DMS79 (cell line): ENCODE measurements around the gene HOXC13.

Experiments used
- DNase-seq: peaks from one replicate; lab custom pipeline; 2025; lab: John Stamatoyannopoulos, UW

The HOXC13 gene, protein sequence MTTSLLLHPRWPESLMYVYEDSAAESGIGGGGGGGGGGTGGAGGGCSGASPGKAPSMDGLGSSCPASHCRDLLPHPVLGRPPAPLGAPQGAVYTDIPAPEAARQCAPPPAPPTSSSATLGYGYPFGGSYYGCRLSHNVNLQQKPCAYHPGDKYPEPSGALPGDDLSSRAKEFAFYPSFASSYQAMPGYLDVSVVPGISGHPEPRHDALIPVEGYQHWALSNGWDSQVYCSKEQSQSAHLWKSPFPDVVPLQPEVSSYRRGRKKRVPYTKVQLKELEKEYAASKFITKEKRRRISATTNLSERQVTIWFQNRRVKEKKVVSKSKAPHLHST

DNA sequence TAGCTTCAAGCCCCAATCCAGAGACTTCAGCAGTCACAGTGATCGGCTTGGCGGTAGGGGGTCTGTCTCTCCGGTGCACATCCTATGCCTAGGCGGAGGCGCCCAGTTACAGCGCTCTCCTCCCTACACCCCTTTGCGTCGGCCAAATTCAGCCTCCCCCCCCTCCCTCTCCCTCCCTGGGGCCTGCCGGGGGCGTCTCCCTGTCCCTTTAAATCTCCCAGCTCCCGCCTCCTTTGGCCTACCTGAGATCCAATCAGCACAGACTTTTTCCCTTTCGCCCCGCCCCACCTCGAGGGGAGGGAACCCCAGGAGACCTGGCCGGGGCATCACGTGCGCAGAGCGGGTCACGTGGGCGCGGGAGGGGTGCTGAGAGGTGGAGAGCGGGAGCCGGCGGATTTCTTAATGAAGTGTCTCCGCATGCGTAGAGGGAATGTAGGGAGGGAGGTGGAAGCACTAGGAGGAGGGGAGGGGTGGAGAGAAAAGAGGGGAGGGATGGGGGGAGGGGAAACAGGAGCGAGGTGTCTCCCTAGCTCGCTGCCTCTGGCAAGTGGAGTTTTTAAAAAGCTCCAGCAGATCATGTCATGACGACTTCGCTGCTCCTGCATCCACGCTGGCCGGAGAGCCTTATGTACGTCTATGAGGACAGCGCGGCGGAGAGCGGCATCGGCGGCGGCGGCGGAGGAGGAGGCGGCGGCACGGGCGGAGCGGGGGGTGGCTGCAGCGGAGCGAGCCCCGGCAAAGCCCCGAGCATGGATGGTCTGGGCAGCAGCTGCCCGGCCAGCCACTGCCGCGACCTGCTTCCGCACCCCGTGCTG, at the start of gene HOXC13:
Gene HOXC13 (plus strand): TSS at position 506 of the 815 bp plus-strand sequence. CDS start 76 bp downstream, at position 582.
- peak; percentile 91 for DNase-seq

DNA sequence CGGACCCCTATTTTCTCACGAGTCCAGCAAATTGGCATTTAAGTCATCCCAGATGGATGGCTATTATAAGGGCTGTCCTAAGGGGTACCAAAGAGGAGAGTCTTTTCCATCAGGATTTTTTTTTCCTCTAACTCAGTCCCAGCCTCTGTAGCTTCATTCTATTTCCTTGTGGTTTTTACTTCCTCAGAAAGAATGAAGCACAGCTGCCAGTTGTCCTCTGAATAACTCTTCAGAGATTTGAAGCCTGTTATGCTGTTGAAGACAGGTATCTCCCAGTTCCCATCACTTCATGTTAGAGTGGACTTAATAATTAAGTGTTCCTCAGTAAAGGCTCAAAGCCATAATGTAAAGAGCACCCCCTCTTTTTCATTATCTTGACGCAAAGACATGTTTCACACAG, 48.5 kb upstream of the HOXC13 start:
- DNase-seq: no peak

DNA sequence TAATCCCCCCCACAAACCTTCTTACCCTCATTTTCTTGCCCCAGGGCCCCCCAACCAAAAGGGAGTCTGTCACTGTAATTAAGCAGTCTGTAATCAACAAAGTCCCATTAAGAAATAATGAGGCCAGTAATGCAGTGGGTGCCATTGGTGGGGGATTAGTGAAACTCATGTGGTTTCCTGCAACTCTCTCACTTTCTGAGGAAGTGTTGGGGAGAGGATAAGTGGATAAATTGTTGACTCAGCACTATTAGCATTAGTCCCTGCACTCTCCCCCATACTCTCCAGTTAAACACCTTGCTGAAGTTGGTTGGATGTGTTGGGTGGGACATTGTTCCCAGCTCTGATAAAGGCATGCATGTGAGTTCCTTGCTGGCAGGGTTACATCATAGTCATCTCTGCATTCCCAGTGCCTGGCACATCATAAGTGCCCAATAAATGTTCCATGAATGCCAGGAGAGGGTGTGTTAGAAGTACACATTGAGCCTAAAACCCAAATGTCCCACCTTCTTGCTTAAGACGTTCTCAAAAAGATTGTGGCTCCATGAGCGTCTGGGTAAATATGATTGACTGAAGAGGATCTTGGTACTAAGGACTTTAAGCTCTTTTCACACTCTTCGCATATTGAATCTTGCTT, 45.8 kb upstream of the HOXC13 start:
- DNase-seq: no peak

DNA sequence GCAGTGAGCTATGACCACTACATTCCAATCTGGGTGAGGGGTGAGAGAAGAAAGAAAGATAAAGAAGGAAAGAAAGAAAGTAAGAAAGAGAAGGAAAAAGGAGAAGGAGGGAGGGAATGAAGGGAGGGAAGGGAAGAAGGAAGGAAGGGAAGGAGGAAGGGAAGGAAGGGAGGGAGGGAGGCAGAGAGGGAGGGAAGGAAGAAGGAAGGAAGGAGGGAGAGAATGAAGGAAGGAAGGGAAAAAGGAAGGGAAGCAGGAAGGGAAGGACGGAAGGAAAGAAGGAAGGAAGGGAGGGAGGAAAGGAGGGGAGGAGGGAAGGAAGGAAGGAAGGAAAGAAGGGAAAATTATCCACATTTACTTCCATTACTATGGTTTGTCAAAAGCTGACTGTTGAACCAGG, 39.4 kb upstream of the HOXC13 start:
- DNase-seq: no peak

DNA sequence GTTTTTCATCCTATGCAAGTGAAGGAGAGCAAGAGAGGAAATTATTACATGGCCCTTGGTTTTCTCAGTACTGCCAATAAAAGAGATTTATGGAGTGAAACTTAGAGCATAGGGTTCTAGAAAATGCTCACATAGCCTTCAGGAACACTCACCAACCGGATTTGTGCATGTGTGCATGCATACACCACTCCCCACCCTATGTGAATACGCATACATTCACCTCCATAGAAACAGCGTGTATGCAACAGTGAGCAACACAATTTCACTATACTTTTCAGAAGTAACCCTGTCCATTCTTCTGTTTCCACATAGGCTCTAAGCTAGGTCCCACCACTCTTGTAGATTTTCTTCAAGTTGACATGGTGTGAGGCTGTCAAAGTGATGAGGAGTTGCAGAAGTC, 31.5 kb upstream of the HOXC13 start:
- no peak for DNase-seq

DNA sequence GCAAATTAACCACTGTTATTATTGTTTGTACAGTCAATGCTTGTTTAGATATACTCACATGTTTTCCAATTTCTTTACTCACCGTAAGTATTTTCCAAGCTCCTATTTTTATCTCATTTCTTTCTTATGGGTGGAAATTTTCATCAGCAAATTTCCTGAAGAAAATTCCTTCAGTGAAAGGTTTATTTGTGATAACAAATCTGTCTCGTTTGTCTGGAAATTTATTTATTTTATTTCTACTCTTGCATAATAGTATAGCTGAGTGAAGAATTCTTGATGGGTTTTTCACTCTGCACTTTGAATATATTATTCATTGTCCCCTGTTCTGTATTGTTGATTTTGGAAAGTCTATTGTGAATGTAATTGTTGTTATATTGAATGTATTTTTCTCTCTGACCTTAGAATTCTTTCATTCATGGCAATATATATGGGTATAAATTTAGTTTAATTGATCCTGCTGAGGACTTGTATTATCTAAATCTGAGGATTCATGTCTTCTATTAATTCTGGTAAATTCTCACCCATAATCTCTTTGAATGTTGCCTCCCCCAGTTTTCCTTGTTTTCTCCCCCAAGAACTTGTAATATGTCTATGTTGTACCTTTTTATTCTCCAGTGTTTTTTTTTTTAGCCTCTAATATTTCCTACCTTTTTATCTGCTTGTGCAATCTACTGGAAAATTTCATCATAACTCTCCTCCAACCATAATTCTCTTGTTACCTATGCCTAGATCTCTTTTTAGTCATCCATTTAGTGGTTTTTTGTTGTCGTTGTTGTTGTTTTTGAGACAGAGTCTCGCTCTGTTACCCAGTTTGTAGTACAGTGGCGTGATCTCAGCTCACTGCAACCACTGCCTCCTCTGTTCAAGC, 21.6 kb upstream of the HOXC13 start:
- DNase-seq: no peak

DNA sequence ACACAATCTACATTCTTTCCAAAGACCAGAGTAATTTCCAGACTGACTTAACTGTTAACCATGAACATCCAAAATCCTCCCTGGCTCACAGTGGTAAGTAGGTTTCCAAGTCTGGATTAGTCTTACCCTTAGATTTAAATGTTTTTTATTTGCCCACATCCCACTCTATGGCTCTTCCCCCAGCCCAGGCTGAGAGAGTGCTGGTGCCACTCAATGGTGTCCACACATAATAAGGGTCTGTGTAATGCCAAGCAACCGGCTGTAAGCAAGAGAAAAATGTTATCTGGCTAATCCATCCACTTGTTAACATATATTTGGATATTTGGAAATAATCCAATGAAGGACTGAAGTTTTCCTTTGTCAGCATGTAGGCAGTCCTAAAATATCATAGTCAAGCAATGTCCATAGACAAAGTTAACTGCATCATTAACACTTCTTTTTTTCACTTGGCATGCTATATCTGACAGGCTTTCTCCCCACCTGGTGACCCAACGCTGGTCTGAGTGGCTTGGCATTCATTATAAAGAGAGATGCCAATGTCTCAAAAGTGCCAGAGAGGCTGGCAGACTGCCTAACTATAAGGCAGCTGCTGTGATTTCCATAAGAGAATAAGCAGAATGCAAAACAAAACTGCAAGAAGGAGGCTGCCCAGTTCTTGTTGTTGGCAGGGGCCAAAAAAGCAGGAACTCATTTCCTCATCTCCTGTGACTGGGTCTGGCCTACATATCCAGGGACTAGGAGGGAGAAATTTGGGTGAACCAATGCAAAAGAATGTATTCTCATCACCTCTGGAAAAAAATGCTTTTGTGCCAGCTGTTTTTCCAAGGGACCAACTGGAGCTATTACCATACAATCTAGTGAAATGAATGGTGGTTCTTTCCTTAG, 13.9 kb upstream of the HOXC13 start:
- no peak for DNase-seq

DNA sequence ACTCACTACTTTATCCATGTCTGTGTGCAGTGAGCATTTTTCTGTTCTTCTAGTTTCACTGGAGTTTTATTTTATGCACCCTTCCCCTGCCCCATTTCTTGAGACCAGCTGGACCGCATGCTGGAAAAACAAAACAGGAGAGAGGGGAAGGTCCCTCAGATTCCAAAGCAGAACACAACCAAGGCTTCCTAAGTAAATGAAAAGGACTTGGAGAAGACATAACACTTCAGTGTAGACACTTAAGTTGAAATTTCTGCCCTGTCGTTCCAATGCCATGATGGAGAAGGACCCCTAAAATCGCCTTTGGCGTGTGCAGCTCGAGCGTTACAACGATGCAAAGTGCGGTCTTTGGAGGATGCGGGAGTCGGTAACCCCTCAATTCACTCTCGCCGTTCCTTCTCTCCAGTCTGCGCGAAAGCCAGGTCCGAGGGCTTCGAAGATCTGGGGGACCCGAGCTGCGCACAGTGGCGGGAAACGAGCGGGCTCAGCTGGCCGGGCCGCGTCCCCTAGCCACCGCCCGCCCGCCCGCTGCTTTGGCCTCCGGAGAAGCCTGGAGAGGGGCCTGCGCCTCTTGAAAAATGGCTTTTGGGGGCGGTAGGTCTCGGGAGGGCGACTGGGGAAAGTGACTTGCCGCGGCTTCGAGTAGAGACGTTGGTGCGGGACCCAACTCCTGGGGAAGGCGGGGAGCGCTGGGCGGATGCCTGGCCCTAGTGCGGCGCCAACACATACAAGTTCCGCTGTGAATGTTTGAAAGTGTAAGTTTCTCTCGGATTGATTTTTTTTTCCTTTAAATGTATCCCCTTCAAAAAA, 11.2 kb upstream of the HOXC13 start:
- DNase-seq: no peak

DNA sequence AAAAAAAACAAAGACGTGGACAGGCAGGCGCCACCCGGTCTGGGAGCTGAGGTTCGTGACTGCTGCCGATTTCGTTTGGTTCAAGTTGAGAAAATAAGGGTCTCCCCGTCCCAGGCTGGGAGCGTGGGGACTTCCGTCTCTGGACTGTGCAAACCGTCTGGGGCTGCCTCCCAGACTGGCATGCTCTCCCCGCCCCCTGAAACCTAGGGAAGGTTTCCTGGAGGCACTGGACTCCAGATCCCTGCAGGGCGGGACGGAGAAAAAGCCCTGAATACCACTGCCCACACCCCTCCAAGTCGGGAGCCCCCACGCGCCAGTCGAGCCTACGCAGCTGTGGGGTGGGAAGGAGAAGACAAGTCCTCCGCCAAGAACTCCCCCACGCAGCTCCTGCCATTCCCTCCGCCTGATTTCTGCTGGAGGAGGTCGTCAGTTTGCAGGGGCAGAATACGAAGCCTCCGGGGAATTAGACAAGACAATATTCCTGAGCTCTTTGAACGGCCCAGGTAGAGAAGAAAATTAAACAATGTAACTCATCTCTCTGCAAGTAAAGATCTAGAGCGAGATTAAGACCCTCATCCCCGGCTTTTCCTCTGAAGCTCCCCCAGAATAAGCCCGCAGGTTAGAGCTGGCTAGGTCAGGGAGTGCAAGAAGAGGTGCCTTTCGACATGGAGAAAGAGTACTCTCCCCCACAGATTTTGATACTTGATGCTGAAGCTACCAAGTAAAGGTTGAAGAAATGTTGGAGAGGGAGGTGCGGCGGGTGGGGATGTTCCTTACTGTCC, 10.4 kb upstream of the HOXC13 start:
- DNase-seq: no peak

DNA sequence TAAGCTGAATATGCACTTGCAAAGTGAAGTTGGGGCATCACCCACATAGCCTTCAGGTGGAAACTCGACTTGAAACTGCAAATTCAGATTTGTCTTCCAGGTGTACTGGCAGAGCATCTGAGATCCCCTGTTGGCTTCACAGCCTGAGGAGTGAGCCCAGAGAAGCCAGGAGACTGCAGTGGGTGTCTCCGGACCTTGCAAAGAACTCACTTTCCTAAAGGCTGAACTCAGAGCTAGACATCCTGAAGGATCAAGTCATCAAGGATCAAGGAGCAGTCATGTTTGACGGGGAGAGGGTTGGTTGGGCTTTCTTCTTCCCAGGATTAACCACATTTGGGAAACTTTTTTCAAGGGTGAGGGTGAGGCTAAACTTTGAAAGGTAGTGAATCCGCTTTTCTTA, 9.1 kb upstream of the HOXC13 start:
- no peak for DNase-seq

DNA sequence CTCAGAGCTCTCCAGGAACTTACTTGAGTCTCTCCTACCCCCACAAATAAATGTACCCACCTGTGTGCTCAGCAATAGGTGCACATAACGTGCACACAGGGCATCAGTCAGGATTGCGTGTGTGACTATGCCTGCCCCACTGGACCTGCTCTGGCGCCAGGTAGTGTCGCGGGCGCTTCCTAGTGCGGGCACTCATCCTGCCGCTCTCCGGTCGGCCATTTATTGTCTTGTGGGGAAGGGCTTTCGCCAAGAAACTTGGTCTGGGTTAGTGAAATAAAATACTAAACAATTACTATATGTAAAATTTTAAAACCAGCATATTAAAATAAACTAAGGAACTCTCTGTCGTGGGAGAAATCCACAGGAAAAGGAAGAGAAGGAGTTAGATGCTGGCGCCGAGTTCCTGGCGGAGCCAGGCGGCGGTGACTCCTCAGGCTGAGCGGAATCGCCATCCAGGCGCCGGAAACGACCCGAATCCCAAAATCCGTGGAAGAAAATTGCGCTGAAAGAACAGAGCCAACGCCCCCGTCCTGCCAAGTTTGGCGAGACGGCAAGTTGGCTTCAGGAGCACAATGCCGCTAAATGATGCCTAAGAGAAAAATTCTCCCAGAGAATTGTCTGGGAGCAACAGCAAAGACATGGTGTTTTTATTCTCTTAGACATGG, 7.9 kb upstream of the HOXC13 start:
- no peak for DNase-seq

DNA sequence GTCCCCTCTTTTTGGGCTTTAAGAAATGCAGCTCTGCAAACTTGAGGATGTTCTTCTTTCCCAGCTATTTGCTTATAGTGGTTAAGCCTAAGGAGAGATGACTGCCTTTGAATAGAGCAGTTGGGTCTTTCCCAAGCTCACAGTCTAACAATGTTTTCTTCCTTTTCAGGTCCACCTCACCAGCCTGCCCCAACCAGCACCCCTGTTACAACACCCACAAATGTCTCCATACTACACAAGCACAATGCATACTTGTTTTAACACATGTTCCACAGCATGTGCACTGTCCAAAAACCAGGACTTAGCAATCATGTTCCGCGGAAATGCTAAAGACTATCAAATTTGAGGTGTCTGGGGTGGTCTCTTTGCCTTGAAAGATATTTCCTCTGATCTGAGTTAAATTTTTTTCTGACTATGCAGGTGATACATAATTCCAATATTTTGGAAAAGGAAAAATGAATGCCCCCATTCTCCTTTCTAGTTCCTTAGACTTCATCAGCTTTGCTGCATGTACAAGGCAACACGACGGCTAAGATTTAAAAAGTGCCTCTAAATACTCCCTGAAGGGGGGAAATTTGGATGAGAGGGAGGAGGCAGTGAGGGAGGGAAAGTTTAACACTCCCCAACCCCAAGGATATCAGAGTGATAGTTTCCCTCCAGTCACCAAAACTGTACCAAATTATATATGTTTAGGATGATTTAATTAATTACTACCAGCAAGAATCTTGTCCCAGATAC, 6.6 kb upstream of the HOXC13 start:
- DNase-seq: no peak

DNA sequence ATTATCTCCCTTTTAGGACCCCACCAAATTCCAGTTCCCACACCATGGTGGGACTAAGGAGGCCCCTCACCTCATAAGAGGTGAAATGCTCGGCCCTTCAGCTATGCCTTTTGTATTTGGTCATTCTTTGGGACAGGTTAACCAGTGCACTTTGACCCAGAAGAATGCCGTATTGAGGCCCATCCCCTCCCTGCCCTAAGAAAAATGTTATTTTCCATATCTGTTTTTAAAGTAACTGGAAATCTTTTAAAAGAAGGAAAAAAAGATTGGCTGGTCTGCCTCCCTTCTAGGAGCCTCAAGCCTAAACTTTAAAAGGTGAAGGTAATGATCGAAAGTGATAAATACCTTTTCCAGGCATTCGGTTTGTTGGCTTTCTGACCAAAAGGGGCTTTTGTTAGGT, 5.7 kb upstream of the HOXC13 start:
- no peak for DNase-seq

DNA sequence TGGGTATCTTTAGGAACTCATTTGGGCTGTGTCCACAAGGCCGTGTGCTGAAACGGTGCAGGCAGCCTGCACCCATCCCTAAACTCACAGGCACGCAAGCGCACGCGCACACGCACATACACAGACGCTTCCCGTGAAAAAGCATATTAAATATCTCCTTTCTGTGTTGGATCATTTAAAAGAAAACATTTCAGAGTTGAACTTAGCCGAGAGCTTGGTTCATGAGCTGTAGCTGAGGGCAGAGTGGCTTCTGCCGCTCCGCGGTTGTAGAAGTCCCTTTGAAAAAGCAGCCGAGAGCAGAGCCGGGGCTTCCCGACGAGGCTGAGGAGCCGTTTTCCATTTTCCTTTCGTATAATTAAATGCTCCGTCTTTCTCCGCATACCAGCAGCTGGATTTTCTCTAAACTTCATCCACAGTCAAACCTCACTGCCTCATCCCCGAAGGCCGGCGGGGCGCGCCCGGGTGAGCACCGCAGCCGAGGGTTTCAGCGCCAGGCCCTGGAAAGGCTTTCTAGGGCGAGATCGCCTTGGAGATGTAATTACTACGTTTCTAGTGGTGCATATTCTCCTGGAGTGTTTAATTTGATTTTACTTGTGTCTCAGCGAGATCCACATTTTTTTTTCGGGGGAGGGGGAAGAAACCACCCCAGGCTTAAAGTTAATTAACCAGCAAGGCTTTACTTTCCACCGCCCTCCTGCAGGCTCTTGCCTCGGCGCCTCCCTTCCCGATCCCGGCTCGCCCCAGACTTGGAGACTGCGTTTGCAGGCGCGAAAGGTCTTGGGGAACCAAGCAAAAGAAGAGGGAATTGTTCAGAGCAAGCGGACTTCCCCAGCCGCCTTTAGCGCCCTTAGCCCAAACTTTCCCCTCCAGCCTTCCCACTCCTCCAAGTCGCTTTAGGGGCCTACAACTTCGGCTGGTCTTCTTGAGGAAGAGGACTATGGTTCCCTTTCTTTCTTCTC, 3.0 kb upstream of the HOXC13 start:
- no peak for DNase-seq

DNA sequence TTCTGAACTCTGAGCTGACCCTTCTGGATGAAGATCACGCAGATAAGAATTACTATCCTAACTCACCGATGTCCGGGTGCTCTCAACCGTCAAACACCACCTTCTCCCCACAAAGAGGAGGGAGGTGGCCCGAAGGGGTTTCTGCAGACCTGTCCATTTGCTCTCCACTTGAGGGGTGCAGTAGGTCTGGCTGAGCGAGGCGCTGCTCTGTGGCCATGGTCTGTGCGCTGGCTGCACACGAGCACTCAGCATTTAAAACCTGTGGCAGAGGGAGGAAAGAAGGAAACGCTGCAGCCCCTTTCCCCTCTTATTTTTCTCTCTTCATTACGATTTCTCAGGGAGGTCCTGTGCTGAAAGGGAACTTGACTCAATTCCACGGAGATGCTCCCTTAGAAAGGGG, 1.5 kb upstream of the HOXC13 start:
- no peak for DNase-seq

DNA sequence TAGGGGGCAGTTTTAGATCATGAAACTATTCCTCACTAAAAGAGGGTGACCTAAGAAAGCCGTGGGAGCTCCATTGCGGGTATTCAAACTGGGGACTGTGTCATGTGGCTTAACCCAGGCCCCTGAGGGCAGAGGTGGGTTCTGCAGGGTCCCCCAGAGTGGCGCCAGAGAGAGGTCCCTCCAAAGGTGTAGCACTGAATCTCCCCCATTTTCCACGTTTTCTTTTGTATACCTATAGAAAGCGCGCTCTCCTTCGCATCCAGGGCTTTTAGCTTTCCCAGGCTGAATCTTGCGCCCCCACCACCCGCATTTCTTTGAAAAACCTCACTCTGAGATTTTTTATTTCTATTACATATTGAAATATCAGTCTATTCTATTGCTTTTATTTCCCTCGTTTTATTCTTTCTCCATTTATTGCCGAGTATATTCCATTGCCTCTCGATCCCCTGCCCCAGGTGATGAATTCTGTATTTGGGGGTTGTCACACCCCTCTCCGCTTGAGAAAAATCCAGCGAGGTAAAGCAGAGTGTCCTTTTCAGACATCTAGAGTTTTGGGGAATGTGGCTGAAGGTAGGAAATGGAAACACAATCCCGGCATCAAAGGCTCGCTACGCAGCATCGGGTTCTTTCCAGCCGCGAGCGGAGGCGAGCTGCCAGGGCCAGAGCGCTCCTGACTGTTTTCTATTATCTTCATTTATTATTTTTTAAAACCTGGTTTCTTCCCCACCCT, 870 bp upstream of the HOXC13 start:
- DNase-seq: no peak
